Measurements from ENCODE around the gene FAM90A26. TPM values are rescaled to one million over a fixed set of nuclear protein-coding genes. Genes with fewer than 3 reads are reported as not detected.
A peak's percentile ranks its signal among the peaks of the same experiment; 100 is the strongest.
"Not testable (repeated sequence)": the region's sequence is repeated elsewhere in the genome, so short reads cannot be mapped to it uniquely, and the experiment has no call there.

The FAM90A26 gene
- total and polyA plus RNA-seq, 10 of the 15 experiments (the other 5 are each of a cell fraction or from before 2014, with no cell fraction given): not detected

GRCh38 chr4:9123572-9124007 lies 46.6 kb upstream of the FAM90A26 start:
- under 1% methylated on average over 12 of the region's 13 CpGs for WGBS (ENCODE audit: insufficient coverage, insufficient replicate concordance, low lambda C conversion rate, missing lambda C conversion rate)
- intact Hi-C loops (cut with micrococcal nuclease; ENCODE audit: unreplicated experiment): loop anchor here (5.0 kb wide), 1 partner anchor 126 kb away; no protein-coding TSS in a partner anchor
- CTCF ChIA-PET; H3K9ac ChIP-seq (ENCODE audit: control insufficient read depth, insufficient read depth, low read length); H3K4me3 ChIP-seq; FAIRE-seq; H3K4me1 ChIP-seq (ENCODE audit: control insufficient read depth, insufficient read depth, low read length); H3K79me2 ChIP-seq (ENCODE audit: control insufficient read depth, insufficient read depth, low read length); SMC1A ChIA-PET (ENCODE audit: uncharacterized antibody, unreplicated experiment); H3K27ac ChIP-seq (ENCODE audit: control insufficient read depth, insufficient read depth); RAD21 ChIA-PET (ENCODE audit: unreplicated experiment); H3K9me3 ChIP-seq (replicated peaks; ENCODE audit: control insufficient read depth, insufficient read depth, low read length); H3K36me3 ChIP-seq (ENCODE audit: control insufficient read depth in 2 of 2, insufficient read depth in 2 of 2, low read length in 1 of 2); H2AFZ ChIP-seq (ENCODE audit: control insufficient read depth, low read depth, low read length); H3K4me2 ChIP-seq (ENCODE audit: control insufficient read depth, insufficient read depth); ATAC-seq; in situ Hi-C loops (cut with MboI); BruUV-seq (replicated peaks); POLR2A ChIA-PET; H4K20me1 ChIP-seq (ENCODE audit: control insufficient read depth, insufficient read depth); H3K27me3 ChIP-seq (replicated peaks in 1 of 2; ENCODE audit: control insufficient read depth in 2 of 2, insufficient read depth in 2 of 2, low read length in 1 of 2): not testable (repeated sequence)
- peak; percentile 1 for DNase-seq (ENCODE audit: low read depth, low spot score)
- TF ChIP-seq SMC3 (IDR thresholded peaks at IDR 0.05; ENCODE audit: borderline replicate concordance, low read length) (0 out of 2 replicates have a peak, but pooled peaks have one; percentile 10), CTCF (IDR thresholded peaks at IDR 0.05 in 2 of 3, conservative IDR thresholded peaks at IDR 0.05 in 1 of 3; ENCODE audit: control insufficient read depth in 2 of 3, extremely low read depth in 1 of 3, insufficient read depth in 1 of 3, low read depth in 3 of 3, low read length in 3 of 3) (peak; percentile 28 to 51 (median 47); a peak in 4 of 6 replicates), RAD21 (IDR thresholded peaks at IDR 0.05; ENCODE audit: insufficient read depth, low read depth, low read length) (peak; percentile 50; the same call in 1 of the 2 replicates)

- H3K36me3 ChIP-seq (ENCODE audit: control insufficient read depth in 2 of 2, insufficient read depth in 2 of 2, low read length in 1 of 2); BruUV-seq (replicated peaks); H3K4me2 ChIP-seq (ENCODE audit: control insufficient read depth, insufficient read depth); H4K20me1 ChIP-seq (ENCODE audit: control insufficient read depth, insufficient read depth); H3K4me1 ChIP-seq (ENCODE audit: control insufficient read depth, insufficient read depth, low read length); H3K4me3 ChIP-seq; in situ Hi-C loops (cut with MboI); H3K79me2 ChIP-seq (ENCODE audit: control insufficient read depth, insufficient read depth, low read length); RAD21 ChIA-PET (ENCODE audit: unreplicated experiment); POLR2A ChIA-PET; DNase-seq (ENCODE audit: low read depth, low spot score); H3K27me3 ChIP-seq (replicated peaks in 1 of 2; ENCODE audit: control insufficient read depth in 2 of 2, insufficient read depth in 2 of 2, low read length in 1 of 2); H2AFZ ChIP-seq (ENCODE audit: control insufficient read depth, low read depth, low read length); SMC1A ChIA-PET (ENCODE audit: uncharacterized antibody, unreplicated experiment); H3K9ac ChIP-seq (ENCODE audit: control insufficient read depth, insufficient read depth, low read length); ATAC-seq; FAIRE-seq; H3K27ac ChIP-seq (ENCODE audit: control insufficient read depth, insufficient read depth); H3K9me3 ChIP-seq (replicated peaks; ENCODE audit: control insufficient read depth, insufficient read depth, low read length); CTCF ChIA-PET; intact Hi-C loops (cut with micrococcal nuclease; ENCODE audit: unreplicated experiment): not testable (repeated sequence)
- WGBS (ENCODE audit: insufficient coverage, insufficient replicate concordance, low lambda C conversion rate, missing lambda C conversion rate): 0% methylated on average over 3 of the region's 3 CpGs
Observed at GRCh38 chr4:9125601-9126161, 44.5 kb upstream of the FAM90A26 start.

DNA sequence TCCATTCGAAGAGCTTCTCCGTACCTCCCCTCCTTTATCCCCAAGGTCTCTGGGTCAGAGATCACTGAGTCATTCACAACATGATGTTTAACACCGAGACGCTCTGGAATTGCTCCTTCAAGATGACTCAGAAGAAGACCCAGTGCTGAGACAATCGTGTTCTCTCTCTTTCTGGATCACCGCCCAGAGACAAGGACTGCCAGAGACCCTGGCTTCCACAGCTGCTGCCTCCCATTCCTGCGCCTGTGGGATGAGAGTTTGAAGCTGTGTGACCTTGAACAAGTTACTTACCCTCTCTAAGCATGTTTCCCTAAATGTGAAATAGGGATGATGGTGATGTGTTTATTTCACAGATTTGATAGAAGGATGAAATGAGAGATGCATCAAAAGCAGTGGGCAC lies 38.8 kb upstream of the FAM90A26 start:
- H3K9me3 ChIP-seq (replicated peaks; ENCODE audit: control insufficient read depth, insufficient read depth, low read length); H2AFZ ChIP-seq (ENCODE audit: control insufficient read depth, low read depth, low read length); H3K4me1 ChIP-seq (ENCODE audit: control insufficient read depth, insufficient read depth, low read length); H3K27ac ChIP-seq (ENCODE audit: control insufficient read depth, insufficient read depth); H3K4me2 ChIP-seq (ENCODE audit: control insufficient read depth, insufficient read depth); in situ Hi-C loops (cut with MboI); BruUV-seq (replicated peaks); SMC1A ChIA-PET (ENCODE audit: uncharacterized antibody, unreplicated experiment); H3K9ac ChIP-seq (ENCODE audit: control insufficient read depth, insufficient read depth, low read length); H4K20me1 ChIP-seq (ENCODE audit: control insufficient read depth, insufficient read depth); POLR2A ChIA-PET; H3K79me2 ChIP-seq (ENCODE audit: control insufficient read depth, insufficient read depth, low read length); CTCF ChIA-PET; H3K4me3 ChIP-seq; H3K36me3 ChIP-seq (ENCODE audit: control insufficient read depth in 2 of 2, insufficient read depth in 2 of 2, low read length in 1 of 2); DNase-seq (ENCODE audit: low read depth, low spot score); FAIRE-seq; intact Hi-C loops (cut with micrococcal nuclease; ENCODE audit: unreplicated experiment); RAD21 ChIA-PET (ENCODE audit: unreplicated experiment); H3K27me3 ChIP-seq (replicated peaks in 1 of 2; ENCODE audit: control insufficient read depth in 2 of 2, insufficient read depth in 2 of 2, low read length in 1 of 2); ATAC-seq: not testable (repeated sequence)
- 25% methylated on average over 7 of the region's 7 CpGs for WGBS (ENCODE audit: insufficient coverage, insufficient replicate concordance, low lambda C conversion rate, missing lambda C conversion rate)
